Panc1 (cell line): ENCODE measurements around the gene PDP2. TPM values are rescaled to one million over a fixed set of nuclear protein-coding genes. Genes with fewer than 3 reads are reported as not detected.

Source experiments
- ATAC-seq: fragments of 200-7000 bp; cut with Tn5 transposase; 2 replicates; pipeline ENCODE4 v1.9.1; 2020; ENCODE audit warnings: mild to moderate bottlenecking, moderate library complexity
- BruUV-seq: library from RNA; stranded (reverse); fragments of 400-500 nt; replicated peaks from 2 replicates; lab custom pipeline; 2021; lab: Mats Ljungman, UMichigan
- CTCF ChIA-PET: fragments of 300-600 bp; sonication (Branson Sonifier 250); formaldehyde crosslinking; loops from one replicate; lab custom pipeline; 2022; ENCODE audit warnings: antibody characterized with exemption; lab: Charles Lee
- POLR2A ChIA-PET: fragments of 300-600 bp; sonication (Branson Sonifier 250); formaldehyde crosslinking; loops from one replicate; lab custom pipeline; 2022; ENCODE audit warnings: antibody characterized with exemption; lab: Charles Lee
- DNase-seq: peaks from one replicate; pipeline ENCODE4 v3.0.0-alpha.2; 2010; ENCODE audit warnings: low read depth, low spot score
- H3K27ac ChIP-seq: 2 replicates; pipeline ENCODE4 v1.5.1; 2011; ENCODE audit warnings: mild to moderate bottlenecking, low read length, inconsistent platforms
- H3K27me3 ChIP-seq: fragments of 200-500 bp; sonication (Bioruptor generic); 2 replicates; pipeline ENCODE4 v1.6.0; 2014; ENCODE audit warnings: low read length, inconsistent platforms; ENCODE audit not compliant: control insufficient read depth, insufficient read depth
- H3K36me3 ChIP-seq: fragments of 200-500 bp; sonication (Bioruptor generic); 2 replicates; pipeline ENCODE4 v1.5.1; 2014; ENCODE audit warnings: inconsistent platforms, mild to moderate bottlenecking, low read length, moderate library complexity; ENCODE audit not compliant: control insufficient read depth, insufficient read depth
- H3K4me1 ChIP-seq: 2 replicates; pipeline ENCODE4 v1.5.1; 2011; ENCODE audit warnings: inconsistent platforms, mild to moderate bottlenecking, low read length, moderate library complexity; ENCODE audit not compliant: control insufficient read depth, insufficient read depth
- H3K4me3 ChIP-seq, 2 experiments: 2 replicates each; pipeline ENCODE4 v1.5.1; 2011 to 2012; ENCODE audit warnings: low read depth in 2 of 2, low read length in 2 of 2, mild to moderate bottlenecking in 2 of 2, inconsistent platforms in 1 of 2, moderate library complexity in 1 of 2
- H3K9me3 ChIP-seq: fragments of 200-500 bp; sonication (Bioruptor generic); 2 replicates; pipeline ENCODE4 v1.5.1; 2014; ENCODE audit warnings: low read depth, mild to moderate bottlenecking, inconsistent platforms, low read length, moderate library complexity; ENCODE audit not compliant: control insufficient read depth, insufficient read depth
- CTCF ChIP-seq: fragments of 450-650 bp; IDR thresholded peaks from 2 replicates; pipeline ENCODE4 v1.5.1; 2017; ENCODE audit warnings: mild to moderate bottlenecking
- POLR2AphosphoS5 ChIP-seq: IDR thresholded peaks from 2 replicates; pipeline ENCODE4 v1.6.1; 2012; ENCODE audit warnings: mild to moderate bottlenecking, low read depth, low read length, moderate library complexity
- SIN3A ChIP-seq: IDR thresholded peaks from 2 replicates; pipeline ENCODE4 v1.6.1; 2012; ENCODE audit warnings: low read depth, mild to moderate bottlenecking, low read length, moderate library complexity, borderline replicate concordance; ENCODE audit not compliant: insufficient read depth
- TCF7L2 ChIP-seq: IDR thresholded peaks from 2 replicates; pipeline ENCODE4 v1.6.1; 2011; ENCODE audit warnings: mild to moderate bottlenecking, low read depth, low read length, inconsistent platforms
- in situ Hi-C: cut with HindIII; loops from 2 replicates; pipeline ENCODE4 v1.10.0; 2016; ENCODE audit warnings: low sequenced_read_pairs, low pct_unique_long_range_greater_than_20kb
- intact Hi-C: fragments of 100-400 bp; cut with micrococcal nuclease; formaldehyde crosslinking; loops from one replicate; pipeline ENCODE4 v1.10.0; 2022; ENCODE audit not compliant: unreplicated experiment
- total RNA-seq: library from RNA; stranded (reverse); gene quantifications from one replicate; pipeline ENCODE4 v1.2.1, GENCODE V29; 2021; ENCODE audit not compliant: unreplicated experiment
- TF ChIP-seq, protein P1 (sequence below), 2 experiments: IDR thresholded peaks; 2 replicates each; pipeline ENCODE4 v1.6.1; 2011 to 2012; ENCODE audit warnings: low read depth in 2 of 2, control low read depth in 1 of 2, low read length in 1 of 2, mild to moderate bottlenecking in 1 of 2, moderate library complexity in 1 of 2; ENCODE audit not compliant: insufficient read depth in 1 of 2

PDP2 gene
- total RNA-seq, 1 experiment from 2014 or later = 15.9 TPM

- TF ChIP-seq CTCF = no peak
- TF ChIP-seq POLR2AphosphoS5 = no peak
- TF ChIP-seq, protein P1, sequence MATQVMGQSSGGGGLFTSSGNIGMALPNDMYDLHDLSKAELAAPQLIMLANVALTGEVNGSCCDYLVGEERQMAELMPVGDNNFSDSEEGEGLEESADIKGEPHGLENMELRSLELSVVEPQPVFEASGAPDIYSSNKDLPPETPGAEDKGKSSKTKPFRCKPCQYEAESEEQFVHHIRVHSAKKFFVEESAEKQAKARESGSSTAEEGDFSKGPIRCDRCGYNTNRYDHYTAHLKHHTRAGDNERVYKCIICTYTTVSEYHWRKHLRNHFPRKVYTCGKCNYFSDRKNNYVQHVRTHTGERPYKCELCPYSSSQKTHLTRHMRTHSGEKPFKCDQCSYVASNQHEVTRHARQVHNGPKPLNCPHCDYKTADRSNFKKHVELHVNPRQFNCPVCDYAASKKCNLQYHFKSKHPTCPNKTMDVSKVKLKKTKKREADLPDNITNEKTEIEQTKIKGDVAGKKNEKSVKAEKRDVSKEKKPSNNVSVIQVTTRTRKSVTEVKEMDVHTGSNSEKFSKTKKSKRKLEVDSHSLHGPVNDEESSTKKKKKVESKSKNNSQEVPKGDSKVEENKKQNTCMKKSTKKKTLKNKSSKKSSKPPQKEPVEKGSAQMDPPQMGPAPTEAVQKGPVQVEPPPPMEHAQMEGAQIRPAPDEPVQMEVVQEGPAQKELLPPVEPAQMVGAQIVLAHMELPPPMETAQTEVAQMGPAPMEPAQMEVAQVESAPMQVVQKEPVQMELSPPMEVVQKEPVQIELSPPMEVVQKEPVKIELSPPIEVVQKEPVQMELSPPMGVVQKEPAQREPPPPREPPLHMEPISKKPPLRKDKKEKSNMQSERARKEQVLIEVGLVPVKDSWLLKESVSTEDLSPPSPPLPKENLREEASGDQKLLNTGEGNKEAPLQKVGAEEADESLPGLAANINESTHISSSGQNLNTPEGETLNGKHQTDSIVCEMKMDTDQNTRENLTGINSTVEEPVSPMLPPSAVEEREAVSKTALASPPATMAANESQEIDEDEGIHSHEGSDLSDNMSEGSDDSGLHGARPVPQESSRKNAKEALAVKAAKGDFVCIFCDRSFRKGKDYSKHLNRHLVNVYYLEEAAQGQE (IDR thresholded peaks at IDR 0.05; ENCODE audit: insufficient read depth in 1 of 2, low read depth in 2 of 2, low read length in 1 of 2) = no peak
- no peak for TF ChIP-seq SIN3A
- no peak for TF ChIP-seq TCF7L2
- no peaks in the 10 kb centered on the region for H3K4me1 ChIP-seq
- intact Hi-C loops = no loop called here
- POLR2A ChIA-PET = no interaction called here
- in situ Hi-C loops = no loop called here
- CTCF ChIA-PET = no interaction called here
- H3K36me3 ChIP-seq = no peaks in the 10 kb centered on the region
- ATAC-seq = no peak
- no peak overlapping the region for H3K4me3 ChIP-seq
- DNase-seq = no peak
- H3K27me3 ChIP-seq = no peaks in the 10 kb centered on the region
- no TSS peak for BruUV-seq
- H3K27ac ChIP-seq = no peak overlapping the region
- H3K9me3 ChIP-seq = no peaks in the 10 kb centered on the region
Measured at GRCh38 chr16:66908116-66908515, 27.8 kb downstream of the PDP2 start.

- DNase-seq (no peak), ATAC-seq (no peak)
- no peak for TF ChIP-seq SIN3A
- no peak for TF ChIP-seq POLR2AphosphoS5
- no peak for TF ChIP-seq TCF7L2
- in situ Hi-C loops = no loop called here
- no peaks in the 10 kb centered on the region for H3K36me3 ChIP-seq
- H3K4me3 ChIP-seq = no peak overlapping the region
- intact Hi-C loops = no loop called here
- ChIA-PET CTCF (no interaction called here), POLR2A (no interaction called here)
- no peaks in the 10 kb centered on the region for H3K4me1 ChIP-seq
- no peaks in the 10 kb centered on the region for H3K9me3 ChIP-seq
- BruUV-seq = no TSS peak
- H3K27ac ChIP-seq = no peak overlapping the region
- H3K27me3 ChIP-seq = no peaks in the 10 kb centered on the region
Measured at GRCh38 chr16:66908762-66909559, 28.6 kb downstream of the PDP2 start.
